Brain microvascular endothelial cell (primary cell): Measurements from ENCODE around the gene UPK3BL2.
"Not testable (repeated sequence)": the region's sequence is repeated elsewhere in the genome, so short reads cannot be mapped to it uniquely, and the experiment has no call there.

Experiments used
- DNase-seq: peaks from one replicate; pipeline ENCODE4 v3.0.0-alpha.2; 2020
- H3K27ac ChIP-seq: fragments of 250-450 bp; sonication (Bioruptor Pico); 2 replicates; pipeline ENCODE4 v1.5.1; 2020; ENCODE audit warnings: mild to moderate bottlenecking, moderate library complexity
- H3K27me3 ChIP-seq: fragments of 250-450 bp; sonication (Bioruptor Pico); replicated peaks from 2 replicates; pipeline ENCODE4 v1.5.1; 2020; ENCODE audit warnings: mild to moderate bottlenecking
- H3K36me3 ChIP-seq: fragments of 250-450 bp; sonication (Bioruptor Pico); replicated peaks from 2 replicates; pipeline ENCODE4 v1.5.1; 2020; ENCODE audit warnings: mild to moderate bottlenecking
- H3K4me3 ChIP-seq: 2 replicates; pipeline ENCODE4 v1.5.1; 2011; ENCODE audit warnings: low read depth, mild to moderate bottlenecking, control low read depth, low read length, moderate library complexity
- in situ Hi-C: cut with HindIII; loops from 2 replicates; pipeline ENCODE4 v1.10.0; 2017; ENCODE audit warnings: low sequenced_read_pairs, low pct_ligation_motif_present

The UPK3BL2 gene

GRCh38 chr7:102546353-102546752 is 2.9 kb upstream of the UPK3BL2 start:
- H3K4me3 ChIP-seq, H3K36me3 ChIP-seq, DNase-seq, H3K27ac ChIP-seq, H3K27me3 ChIP-seq, in situ Hi-C loops: not testable (repeated sequence)

DNA sequence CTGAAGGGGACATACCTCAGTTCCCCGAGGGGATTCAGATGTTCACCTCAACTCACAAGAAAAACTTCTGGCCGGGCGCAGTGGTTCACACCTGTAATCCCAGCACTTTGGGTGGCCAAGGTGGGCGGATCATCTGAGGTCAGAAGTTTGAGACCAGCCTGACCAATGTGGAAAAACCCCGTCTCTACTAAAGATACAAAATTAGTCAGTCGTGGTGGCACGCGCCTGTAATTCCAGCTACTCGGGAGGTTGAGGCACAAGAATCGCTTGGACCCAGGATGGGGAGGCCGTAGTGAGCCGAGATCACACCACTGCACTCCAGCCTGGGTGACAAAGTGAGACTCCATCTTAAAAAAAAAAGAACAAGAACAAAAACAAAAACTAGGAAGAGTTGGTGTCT is 1.8 kb upstream of the UPK3BL2 start:
- H3K27ac ChIP-seq, H3K4me3 ChIP-seq, DNase-seq, H3K27me3 ChIP-seq, H3K36me3 ChIP-seq, in situ Hi-C loops: not testable (repeated sequence)

- H3K27ac ChIP-seq, in situ Hi-C loops, H3K4me3 ChIP-seq, H3K36me3 ChIP-seq, DNase-seq, H3K27me3 ChIP-seq: not testable (repeated sequence)
These were observed 876 bp upstream of the UPK3BL2 start for GRCh38 chr7:102544372-102544771.

- DNase-seq, H3K36me3 ChIP-seq, H3K4me3 ChIP-seq, in situ Hi-C loops, H3K27me3 ChIP-seq, H3K27ac ChIP-seq: not testable (repeated sequence)
These were observed 725 bp downstream of the UPK3BL2 start for GRCh38 chr7:102542771-102543170.

GRCh38 chr7:102542083-102542482 is 1.4 kb downstream of the UPK3BL2 start:
- H3K36me3 ChIP-seq, DNase-seq, H3K27ac ChIP-seq, H3K27me3 ChIP-seq, H3K4me3 ChIP-seq, in situ Hi-C loops: not testable (repeated sequence)

DNA sequence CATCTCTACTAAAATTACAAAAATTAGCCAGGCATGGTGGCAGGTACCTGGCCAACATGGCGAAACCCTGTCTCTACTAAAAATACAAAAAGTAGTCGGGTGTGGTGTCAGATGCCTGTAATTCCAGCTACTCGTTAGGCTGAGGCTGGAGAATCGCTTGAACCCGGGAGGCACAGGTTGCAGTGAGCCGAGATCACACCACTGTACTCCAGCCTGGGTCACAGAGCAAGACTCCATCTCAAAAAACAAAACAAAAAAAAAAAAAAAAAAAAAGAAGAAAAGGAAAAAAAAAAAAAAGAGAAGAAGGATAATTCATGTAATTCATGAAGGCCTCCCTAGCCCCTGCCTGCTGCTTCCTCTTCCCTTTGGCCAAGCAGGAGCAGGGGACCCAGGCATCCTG is 2.9 kb downstream of the UPK3BL2 start:
- in situ Hi-C loops: not testable (repeated sequence)

GRCh38 chr7:102535062-102535615 is 8.4 kb downstream of the UPK3BL2 start:
- H3K4me3 ChIP-seq, H3K36me3 ChIP-seq, H3K27me3 ChIP-seq, DNase-seq, H3K27ac ChIP-seq, in situ Hi-C loops: not testable (repeated sequence)

More for the DNA sequence above, 2.9 kb downstream of the UPK3BL2 start:
- DNase-seq, H3K27me3 ChIP-seq, H3K4me3 ChIP-seq, H3K36me3 ChIP-seq, H3K27ac ChIP-seq: not testable (repeated sequence)

DNA sequence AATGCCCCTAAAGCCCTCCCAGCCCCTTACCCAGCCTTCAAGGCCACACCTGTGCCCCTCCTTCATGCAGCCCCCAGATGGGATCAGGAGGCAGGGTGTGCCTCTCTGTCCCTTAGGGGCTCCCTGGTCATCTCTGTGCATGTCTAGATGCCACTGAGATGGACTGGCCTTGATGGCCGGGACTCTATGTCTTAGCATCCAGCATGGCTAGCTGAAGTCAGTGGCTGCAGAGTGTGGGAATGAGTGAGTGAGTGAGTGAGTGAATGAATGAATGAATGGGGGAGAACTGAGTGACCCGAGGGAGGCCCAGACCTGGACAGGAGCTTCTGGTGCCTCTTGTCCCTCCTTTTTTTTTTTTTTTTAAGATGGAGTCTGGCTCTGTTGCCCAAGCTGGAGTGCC is 11.4 kb downstream of the UPK3BL2 start:
- H3K36me3 ChIP-seq, H3K27ac ChIP-seq, H3K4me3 ChIP-seq, in situ Hi-C loops, H3K27me3 ChIP-seq, DNase-seq: not testable (repeated sequence)

DNA sequence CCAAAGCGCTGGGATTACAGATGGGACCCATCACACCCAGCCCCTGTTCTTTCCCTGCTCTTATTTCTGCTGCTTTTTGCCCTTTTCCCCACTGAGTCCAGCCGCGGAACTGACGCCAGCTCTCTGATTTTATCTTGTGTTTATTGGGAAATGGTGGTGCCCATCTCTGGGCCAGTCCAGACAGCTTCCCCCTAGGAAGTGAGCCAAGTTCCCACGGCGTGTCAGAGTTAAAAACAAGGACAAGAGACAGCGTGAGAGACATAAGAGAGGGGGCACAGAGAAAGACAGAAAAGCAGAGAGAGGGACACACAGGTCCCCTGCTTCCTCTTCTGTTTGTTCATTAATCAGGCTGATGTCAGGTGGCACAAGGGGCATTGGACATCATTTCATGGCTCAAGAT is 11.9 kb downstream of the UPK3BL2 start:
- in situ Hi-C loops, H3K4me3 ChIP-seq, H3K27ac ChIP-seq, H3K36me3 ChIP-seq, DNase-seq, H3K27me3 ChIP-seq: not testable (repeated sequence)

GRCh38 chr7:102527822-102528793 is 15.4 kb downstream of the UPK3BL2 start:
- H3K27me3 ChIP-seq, H3K27ac ChIP-seq, H3K36me3 ChIP-seq, DNase-seq, H3K4me3 ChIP-seq, in situ Hi-C loops: not testable (repeated sequence)

DNA sequence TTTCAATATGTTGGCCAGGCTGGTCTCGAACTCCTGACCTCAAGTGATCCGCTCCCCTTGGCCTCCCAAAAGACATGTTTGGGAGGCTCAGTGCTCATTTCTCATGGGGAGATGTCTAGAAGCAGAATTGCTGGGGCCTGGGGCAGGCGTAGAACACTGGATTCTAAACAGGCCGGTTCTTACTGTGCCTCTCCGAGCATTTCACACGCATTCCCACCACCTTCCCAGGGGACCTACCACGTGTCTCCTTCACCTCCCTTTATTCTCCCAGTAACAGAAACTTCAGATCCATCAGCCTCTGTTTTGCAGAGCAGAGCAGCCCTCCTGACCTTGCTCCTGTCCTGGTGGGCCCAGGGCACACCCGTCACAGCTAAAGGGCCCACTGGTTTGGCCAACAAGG is 16.3 kb downstream of the UPK3BL2 start:
- in situ Hi-C loops, H3K27ac ChIP-seq, DNase-seq, H3K27me3 ChIP-seq, H3K4me3 ChIP-seq, H3K36me3 ChIP-seq: not testable (repeated sequence)

GRCh38 chr7:102524803-102525202 is 18.7 kb downstream of the UPK3BL2 start:
- in situ Hi-C loops, H3K27me3 ChIP-seq, DNase-seq, H3K27ac ChIP-seq, H3K4me3 ChIP-seq, H3K36me3 ChIP-seq: not testable (repeated sequence)

DNA sequence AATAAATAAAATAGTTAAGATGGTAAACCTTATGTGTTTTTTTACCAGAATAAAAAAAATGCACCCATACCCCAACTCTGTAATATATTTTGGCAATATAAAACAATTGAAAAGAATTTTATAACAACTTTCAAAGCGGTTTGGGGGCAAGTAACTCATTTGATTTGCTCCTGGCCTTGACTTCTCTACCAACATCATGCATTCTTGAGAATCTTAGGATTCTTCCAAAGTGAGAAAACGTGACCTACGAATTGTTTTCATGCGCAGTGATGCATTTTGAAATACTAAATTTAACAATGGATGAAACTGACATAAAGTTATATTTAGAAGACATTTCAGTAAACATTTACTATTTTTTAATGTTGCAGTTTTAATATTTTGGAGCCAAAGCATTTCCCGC is 22.7 kb downstream of the UPK3BL2 start:
- DNase-seq, H3K4me3 ChIP-seq, H3K27me3 ChIP-seq, H3K36me3 ChIP-seq, in situ Hi-C loops, H3K27ac ChIP-seq: not testable (repeated sequence)

DNA sequence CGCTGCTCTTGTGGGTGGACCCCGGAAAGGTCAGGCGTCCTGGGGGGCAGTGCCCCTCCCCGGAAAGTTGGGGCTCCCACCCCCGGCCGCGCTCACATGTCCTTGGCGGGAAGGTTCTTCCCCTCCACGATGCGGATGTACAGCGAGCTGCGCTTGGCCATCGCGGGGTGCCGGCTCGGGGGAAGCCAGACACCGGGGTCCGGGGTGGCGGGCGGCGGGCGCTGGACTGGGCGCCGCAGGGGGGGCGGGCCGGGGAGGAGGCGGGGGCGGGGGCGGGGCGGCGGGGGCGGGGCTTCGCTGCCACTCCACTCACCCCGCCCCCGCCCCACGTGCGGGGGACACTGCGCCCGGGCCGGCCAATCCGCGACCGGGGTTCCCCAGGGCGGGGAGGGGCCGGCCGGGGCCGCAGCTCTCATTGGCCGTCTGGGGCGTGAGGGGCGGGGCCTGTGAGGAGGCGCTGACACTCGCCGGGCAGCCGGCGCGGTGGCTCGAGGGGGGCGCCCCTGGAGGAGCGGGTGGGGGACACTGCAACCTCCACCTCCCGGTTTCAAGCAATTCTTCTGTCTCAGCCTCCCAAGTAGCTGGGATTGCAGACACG is 25.8 kb downstream of the UPK3BL2 start, which contains the start of gene RASA4B:
RASA4B (minus strand) TSS at position 228 of the 598 bp plus-strand sequence; CDS start at position 161, 67 bp downstream.
- H3K4me3 ChIP-seq, H3K27me3 ChIP-seq, H3K27ac ChIP-seq, H3K36me3 ChIP-seq, DNase-seq, in situ Hi-C loops: not testable (repeated sequence)
